ENCODE measurements around the gene THBS4.

- no peak for TF ChIP-seq CTCF (IDR thresholded peaks at IDR 0.05; ENCODE audit: insufficient read depth, low read length, poor library complexity, severe bottlenecking)
- no peak for TF ChIP-seq EZH2phosphoT487 (conservative IDR thresholded peaks at IDR 0.05; ENCODE audit: low read length)
These were observed 62.3 kb downstream of the THBS4 start for GRCh38 chr5:80097451-80097850.
